Measurements from ENCODE around the gene WIPI1.

DNA sequence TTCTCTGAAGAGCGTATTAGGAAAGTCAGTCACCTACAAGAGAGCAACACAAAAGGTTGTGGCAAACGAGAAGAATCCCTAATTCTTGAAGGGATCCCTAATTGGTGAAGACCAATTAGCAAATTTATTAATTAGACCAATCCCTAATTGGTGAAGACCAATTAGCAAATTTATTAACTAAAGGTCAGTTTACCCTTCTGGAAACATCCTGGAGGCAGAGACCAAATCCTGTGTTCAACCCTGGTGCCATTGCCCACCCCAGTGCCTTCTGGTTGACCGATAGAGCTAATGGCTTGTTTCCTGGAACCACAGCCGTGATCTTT is 74.2 kb downstream of the WIPI1 start:
- TF ChIP-seq, protein P1, sequence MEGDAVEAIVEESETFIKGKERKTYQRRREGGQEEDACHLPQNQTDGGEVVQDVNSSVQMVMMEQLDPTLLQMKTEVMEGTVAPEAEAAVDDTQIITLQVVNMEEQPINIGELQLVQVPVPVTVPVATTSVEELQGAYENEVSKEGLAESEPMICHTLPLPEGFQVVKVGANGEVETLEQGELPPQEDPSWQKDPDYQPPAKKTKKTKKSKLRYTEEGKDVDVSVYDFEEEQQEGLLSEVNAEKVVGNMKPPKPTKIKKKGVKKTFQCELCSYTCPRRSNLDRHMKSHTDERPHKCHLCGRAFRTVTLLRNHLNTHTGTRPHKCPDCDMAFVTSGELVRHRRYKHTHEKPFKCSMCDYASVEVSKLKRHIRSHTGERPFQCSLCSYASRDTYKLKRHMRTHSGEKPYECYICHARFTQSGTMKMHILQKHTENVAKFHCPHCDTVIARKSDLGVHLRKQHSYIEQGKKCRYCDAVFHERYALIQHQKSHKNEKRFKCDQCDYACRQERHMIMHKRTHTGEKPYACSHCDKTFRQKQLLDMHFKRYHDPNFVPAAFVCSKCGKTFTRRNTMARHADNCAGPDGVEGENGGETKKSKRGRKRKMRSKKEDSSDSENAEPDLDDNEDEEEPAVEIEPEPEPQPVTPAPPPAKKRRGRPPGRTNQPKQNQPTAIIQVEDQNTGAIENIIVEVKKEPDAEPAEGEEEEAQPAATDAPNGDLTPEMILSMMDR (IDR thresholded peaks at IDR 0.05) = no peak
- TF ChIP-seq TCF7L2 (IDR thresholded peaks at IDR 0.05; ENCODE audit: low read depth, low read length) = no peak
- no peak for TF ChIP-seq POLR2AphosphoS5 (IDR thresholded peaks at IDR 0.05; ENCODE audit: low read depth, low read length)
- TF ChIP-seq, protein P2, sequence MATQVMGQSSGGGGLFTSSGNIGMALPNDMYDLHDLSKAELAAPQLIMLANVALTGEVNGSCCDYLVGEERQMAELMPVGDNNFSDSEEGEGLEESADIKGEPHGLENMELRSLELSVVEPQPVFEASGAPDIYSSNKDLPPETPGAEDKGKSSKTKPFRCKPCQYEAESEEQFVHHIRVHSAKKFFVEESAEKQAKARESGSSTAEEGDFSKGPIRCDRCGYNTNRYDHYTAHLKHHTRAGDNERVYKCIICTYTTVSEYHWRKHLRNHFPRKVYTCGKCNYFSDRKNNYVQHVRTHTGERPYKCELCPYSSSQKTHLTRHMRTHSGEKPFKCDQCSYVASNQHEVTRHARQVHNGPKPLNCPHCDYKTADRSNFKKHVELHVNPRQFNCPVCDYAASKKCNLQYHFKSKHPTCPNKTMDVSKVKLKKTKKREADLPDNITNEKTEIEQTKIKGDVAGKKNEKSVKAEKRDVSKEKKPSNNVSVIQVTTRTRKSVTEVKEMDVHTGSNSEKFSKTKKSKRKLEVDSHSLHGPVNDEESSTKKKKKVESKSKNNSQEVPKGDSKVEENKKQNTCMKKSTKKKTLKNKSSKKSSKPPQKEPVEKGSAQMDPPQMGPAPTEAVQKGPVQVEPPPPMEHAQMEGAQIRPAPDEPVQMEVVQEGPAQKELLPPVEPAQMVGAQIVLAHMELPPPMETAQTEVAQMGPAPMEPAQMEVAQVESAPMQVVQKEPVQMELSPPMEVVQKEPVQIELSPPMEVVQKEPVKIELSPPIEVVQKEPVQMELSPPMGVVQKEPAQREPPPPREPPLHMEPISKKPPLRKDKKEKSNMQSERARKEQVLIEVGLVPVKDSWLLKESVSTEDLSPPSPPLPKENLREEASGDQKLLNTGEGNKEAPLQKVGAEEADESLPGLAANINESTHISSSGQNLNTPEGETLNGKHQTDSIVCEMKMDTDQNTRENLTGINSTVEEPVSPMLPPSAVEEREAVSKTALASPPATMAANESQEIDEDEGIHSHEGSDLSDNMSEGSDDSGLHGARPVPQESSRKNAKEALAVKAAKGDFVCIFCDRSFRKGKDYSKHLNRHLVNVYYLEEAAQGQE (IDR thresholded peaks at IDR 0.05; ENCODE audit: insufficient read depth in 1 of 2, low read depth in 2 of 2, low read length in 1 of 2) = no peak

Measured in Panc1 (cell line).